H1 (cell line): ENCODE results near the gene NDUFB6.

ENCODE experiments used
- CBX8 ChIP-seq: fragments of 300-800, 300-1000 bp; sonication (generic); IDR thresholded peaks from 2 replicates; pipeline ENCODE4 v1.7.1; 2016; ENCODE audit warnings: low read depth, low read length, borderline replicate concordance
- CTCF ChIP-seq, 3 experiments: IDR thresholded peaks; 1 replicate in 2 of 3; 2 replicates in 1 of 3; pipeline versions ENCODE4 v1.5.1 to v1.6.1; 2011; ENCODE audit warnings: low read length in 3 of 3, mild to moderate bottlenecking in 3 of 3, inconsistent platforms in 2 of 3, low read depth in 1 of 3, moderate library complexity in 1 of 3; ENCODE audit not compliant: insufficient read depth in 1 of 3; ENCODE audit errors: control extremely low read depth in 1 of 3
- EGR1 ChIP-seq: IDR thresholded peaks from 2 replicates; pipeline ENCODE4 v1.6.1; 2011; ENCODE audit warnings: low read depth, low read length, borderline replicate concordance
- JUN ChIP-seq: IDR thresholded peaks from 2 replicates; pipeline ENCODE4 v1.6.1; 2011; ENCODE audit warnings: low read depth, mild to moderate bottlenecking, improper control_type of control experiment, low read length
- MAFK ChIP-seq: IDR thresholded peaks from 2 replicates; pipeline ENCODE4 v1.6.1; 2012; ENCODE audit warnings: low read depth, mild to moderate bottlenecking, improper control_type of control experiment, low read length
- NRF1 ChIP-seq: IDR thresholded peaks from 2 replicates; pipeline ENCODE4 v1.6.1; 2011; ENCODE audit warnings: mild to moderate bottlenecking, low read depth, low read length, improper control_type of control experiment
- POLR2A ChIP-seq, 2 experiments: IDR thresholded peaks; 1 replicate in 1 of 2; 2 replicates in 1 of 2; pipeline ENCODE4 v1.6.1; 2011; ENCODE audit warnings: low read depth in 2 of 2, low read length in 2 of 2, mild to moderate bottlenecking in 2 of 2; ENCODE audit errors: control extremely low read depth in 1 of 2
- RAD21 ChIP-seq, 2 experiments: IDR thresholded peaks in 1 of 2; conservative IDR thresholded peaks in 1 of 2; 2 replicates each; pipeline ENCODE4 v1.6.1; 2011; ENCODE audit warnings: low read depth in 2 of 2, low read length in 2 of 2, improper control_type of control experiment in 1 of 2, inconsistent platforms in 1 of 2, mild to moderate bottlenecking in 1 of 2, moderate library complexity in 1 of 2
- SIN3A ChIP-seq, 2 experiments: IDR thresholded peaks in 1 of 2; conservative IDR thresholded peaks in 1 of 2; 2 replicates each; pipeline ENCODE4 v1.6.1; 2011 to 2012; ENCODE audit warnings: low read length in 2 of 2, improper control_type of control experiment in 1 of 2, low read depth in 1 of 2, mild to moderate bottlenecking in 1 of 2
- TCF12 ChIP-seq: IDR thresholded peaks from 2 replicates; pipeline ENCODE4 v1.6.1; 2011; ENCODE audit warnings: low read depth, mild to moderate bottlenecking, low read length
- YY1 ChIP-seq: IDR thresholded peaks from 2 replicates; pipeline ENCODE4 v1.6.1; 2011; ENCODE audit warnings: low read depth, mild to moderate bottlenecking, low read length

DNA sequence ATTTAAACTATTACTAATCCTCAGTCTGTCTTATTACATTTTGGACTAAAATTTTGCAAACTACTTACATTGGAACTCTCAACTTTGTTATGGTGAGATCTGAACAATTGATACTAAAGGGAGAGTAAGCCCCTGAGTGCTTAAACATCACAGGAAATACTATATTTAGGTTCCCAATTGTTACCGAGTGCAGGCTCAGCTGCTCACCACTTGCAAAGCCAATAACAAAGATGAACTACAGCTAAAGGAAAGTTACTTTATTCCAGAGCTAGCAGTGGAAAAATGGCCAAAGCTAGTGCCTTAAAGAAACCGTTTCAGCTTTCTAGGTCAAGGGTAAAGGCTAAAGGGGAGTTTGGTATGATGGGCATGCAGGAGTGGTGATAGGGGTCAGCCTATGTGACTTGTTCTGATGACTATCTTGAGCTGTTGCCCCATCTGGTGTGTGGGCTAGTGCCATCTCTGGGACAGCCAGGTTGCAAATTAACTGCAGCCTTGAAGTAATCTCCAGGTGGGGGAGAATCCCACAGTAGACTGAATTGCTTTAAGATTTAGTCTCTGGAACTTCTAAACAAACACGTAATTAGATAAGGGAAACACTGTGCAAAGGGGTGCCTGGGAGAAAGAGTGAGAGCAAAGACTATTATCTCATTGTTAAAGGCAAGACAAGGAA lies 7.8 kb upstream of the NDUFB6 start:
- TF ChIP-seq CTCF (IDR thresholded peaks at IDR 0.05; ENCODE audit: control extremely low read depth in 1 of 3, insufficient read depth in 1 of 3, low read depth in 1 of 3, low read length in 3 of 3): no peak
- TF ChIP-seq YY1: no peak
- TF ChIP-seq RAD21 (IDR thresholded peaks at IDR 0.05 in 1 of 2, conservative IDR thresholded peaks at IDR 0.05 in 1 of 2; ENCODE audit: low read depth in 2 of 2, low read length in 2 of 2): no peak
- TF ChIP-seq JUN: no peak
- no peak for TF ChIP-seq SIN3A (conservative IDR thresholded peaks at IDR 0.05 in 1 of 2, IDR thresholded peaks at IDR 0.05 in 1 of 2; ENCODE audit: low read depth in 1 of 2, low read length in 2 of 2)
- no peak for TF ChIP-seq POLR2A (IDR thresholded peaks at IDR 0.05; ENCODE audit: control extremely low read depth in 1 of 2, low read depth in 2 of 2, low read length in 2 of 2)
- TF ChIP-seq MAFK: no peak
- TF ChIP-seq NRF1: no peak
- no peak for TF ChIP-seq TCF12
- TF ChIP-seq CBX8: no peak
- no peak for TF ChIP-seq EGR1
